ENCODE data around the gene KLF2. TPM values are rescaled to one million over a fixed set of nuclear protein-coding genes. Genes with fewer than 3 reads are reported as not detected.
A peak's percentile ranks its signal among the peaks of the same experiment; 100 is the strongest.

Gene KLF2
- total and polyA plus RNA-seq, 10 of the 15 experiments (the other 5 are each of a cell fraction or from before 2014, with no cell fraction given), result 0.16 to 13.7 (median 1.0) TPM

GRCh38 chr19:16338470-16339360 lies 14.1 kb downstream of the KLF2 start (continued):
- TF ChIP-seq PKNOX1 (IDR thresholded peaks at IDR 0.05) (peak; percentile 56; the same call in 1 of the 2 replicates), ZNF207 (IDR thresholded peaks at IDR 0.05; ENCODE audit: borderline replicate concordance) (no peak; the same call in 1 of the 2 replicates), RBBP5 (conservative IDR thresholded peaks at IDR 0.05) (no peak), DPF2 (IDR thresholded peaks at IDR 0.05) (peak; percentile 99), JUND (IDR thresholded peaks at IDR 0.05; ENCODE audit: low read depth, low read length) (peak; percentile 81), MTA2 (IDR thresholded peaks at IDR 0.05; ENCODE audit: low read depth) (peak; percentile 89), MTA3 (IDR thresholded peaks at IDR 0.05; ENCODE audit: borderline replicate concordance, low read length) (peak; percentile 99), CHD4 (IDR thresholded peaks at IDR 0.05) (peak; percentile 66; the same call in 1 of the 2 replicates), RAD51 (IDR thresholded peaks at IDR 0.05) (no peak), NFXL1 (IDR thresholded peaks at IDR 0.05; ENCODE audit: borderline replicate concordance) (no peak), PBX3 (IDR thresholded peaks at IDR 0.05; ENCODE audit: insufficient replicate concordance, low read depth, low read length) (peak; percentile 28), STAT3 (IDR thresholded peaks at IDR 0.05; ENCODE audit: low read depth, low read length) (no peak), YBX1 (IDR thresholded peaks at IDR 0.05) (no peak), FOS (IDR thresholded peaks at IDR 0.05; ENCODE audit: borderline replicate concordance, extremely low read depth, insufficient read length) (no peak), MEF2B (IDR thresholded peaks at IDR 0.05; ENCODE audit: partially characterized antibody, poor library complexity, severe bottlenecking) (peak; percentile 62), ZNF384 (IDR thresholded peaks at IDR 0.05; ENCODE audit: borderline replicate concordance, low read depth, low read length) (no peak), RB1 (IDR thresholded peaks at IDR 0.05; ENCODE audit: borderline replicate concordance) (no peak), CEBPZ (IDR thresholded peaks at IDR 0.05; ENCODE audit: low read depth, low read length) (no peak), MYB (IDR thresholded peaks at IDR 0.05; ENCODE audit: borderline replicate concordance, low read depth, low read length) (no peak), POLR2AphosphoS2 (IDR thresholded peaks at IDR 0.05; ENCODE audit: low read depth, low read length) (no peak), POLR2A (IDR thresholded peaks at IDR 0.05; ENCODE audit: low read depth, low read length) (no peak), TCF3 (IDR thresholded peaks at IDR 0.05; ENCODE audit: borderline replicate concordance, insufficient read depth, low read depth, low read length) (peak; percentile 97), BHLHE40 (IDR thresholded peaks at IDR 0.05; ENCODE audit: borderline replicate concordance in 1 of 2, low read depth in 2 of 2, low read length in 1 of 2) (peak; percentile 72 to 76), ZNF24 (IDR thresholded peaks at IDR 0.05) (no peak), SP1 (IDR thresholded peaks at IDR 0.05; ENCODE audit: low read depth, low read length) (peak; percentile 8)
